WI38 (cell line): ENCODE results near the gene BLCAP.
"Not testable (repeated sequence)": the region's sequence is repeated elsewhere in the genome, so short reads cannot be mapped to it uniquely, and the experiment has no call there.

Experiments used
- H3K4me3 ChIP-seq: 2 replicates; pipeline ENCODE4 v1.5.1; 2011; ENCODE audit warnings: low read depth, mild to moderate bottlenecking, control low read depth, low read length
- CTCF ChIP-seq: IDR thresholded peaks from 2 replicates; pipeline ENCODE4 v1.5.1; 2012; ENCODE audit warnings: low read depth, mild to moderate bottlenecking, control low read depth, low read length

The BLCAP gene

GRCh38 chr20:37498066-37498665 lies 29.5 kb downstream of the BLCAP start:
- TF ChIP-seq CTCF, result no peak
- H3K4me3 ChIP-seq, result no peak overlapping the region

- no peak overlapping the region for H3K4me3 ChIP-seq
- no peak for TF ChIP-seq CTCF
Measured at GRCh38 chr20:37494796-37495195, 32.9 kb downstream of the BLCAP start.

- H3K4me3 ChIP-seq, result no peak overlapping the region
- TF ChIP-seq CTCF, result no peak
Measured at GRCh38 chr20:37494301-37494700, 33.4 kb downstream of the BLCAP start.

GRCh38 chr20:37492945-37493344 lies 34.7 kb downstream of the BLCAP start:
- TF ChIP-seq CTCF, result no peak
- no peak overlapping the region for H3K4me3 ChIP-seq

DNA sequence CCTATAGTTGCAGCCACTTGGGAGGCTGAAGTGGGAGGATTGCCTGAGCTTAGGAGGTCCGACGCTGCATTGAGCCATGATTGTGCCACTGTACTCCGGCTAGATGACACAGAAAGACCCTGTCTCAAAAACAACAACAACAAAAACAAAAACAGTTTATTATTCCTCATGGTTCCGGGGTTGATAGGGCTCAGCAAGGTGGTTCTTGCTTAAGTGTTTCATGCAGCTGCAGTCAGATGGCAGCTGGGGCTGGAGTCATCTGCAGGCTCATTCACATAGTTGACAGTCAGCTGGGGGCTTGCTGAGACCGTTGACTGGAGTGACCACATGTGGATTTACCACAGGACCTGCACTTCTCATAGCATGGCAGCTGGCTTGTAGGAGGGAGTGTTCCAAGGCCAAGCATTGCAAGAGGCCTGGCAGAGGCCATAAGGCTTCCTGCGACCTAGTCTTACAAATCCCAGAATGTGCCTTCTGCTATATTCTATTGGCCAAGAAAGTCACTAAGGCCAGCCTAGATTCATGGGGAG lies 35.5 kb downstream of the BLCAP start:
- TF ChIP-seq CTCF, result no peak
- no peak overlapping the region for H3K4me3 ChIP-seq

- no peak for TF ChIP-seq CTCF
- H3K4me3 ChIP-seq, result no peak overlapping the region
Measured at GRCh38 chr20:37490663-37491350, 36.9 kb downstream of the BLCAP start.

- not testable (repeated sequence) for H3K4me3 ChIP-seq
Measured at GRCh38 chr20:37486209-37486608, 41.5 kb downstream of the BLCAP start.
